Measurements from ENCODE around the gene VWA7.
"Not testable (repeated sequence)": the region's sequence is repeated elsewhere in the genome, so short reads cannot be mapped to it uniquely, and the experiment has no call there.

VWA7 gene

DNA sequence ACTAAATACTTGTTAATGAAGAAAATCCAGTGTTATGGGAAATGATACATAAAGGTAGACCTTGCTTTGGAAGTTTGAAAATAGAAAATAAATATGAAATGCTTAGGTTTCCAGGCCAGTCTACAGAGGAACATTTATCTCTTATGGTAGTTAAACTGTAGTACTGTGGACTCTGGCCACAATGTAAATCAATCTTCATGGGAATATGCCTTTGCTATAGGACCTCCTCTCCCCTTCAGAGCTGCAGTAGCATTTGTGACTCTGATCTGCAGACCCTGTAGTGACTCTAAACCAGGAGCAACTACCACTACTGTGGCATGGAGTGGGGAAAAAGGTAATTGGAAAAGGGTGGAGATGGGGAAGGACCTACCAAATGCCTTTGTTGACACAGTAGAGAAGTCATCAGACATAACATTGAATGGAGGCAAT, 42.8 kb upstream of the VWA7 start:
- TF ChIP-seq, protein P1, sequence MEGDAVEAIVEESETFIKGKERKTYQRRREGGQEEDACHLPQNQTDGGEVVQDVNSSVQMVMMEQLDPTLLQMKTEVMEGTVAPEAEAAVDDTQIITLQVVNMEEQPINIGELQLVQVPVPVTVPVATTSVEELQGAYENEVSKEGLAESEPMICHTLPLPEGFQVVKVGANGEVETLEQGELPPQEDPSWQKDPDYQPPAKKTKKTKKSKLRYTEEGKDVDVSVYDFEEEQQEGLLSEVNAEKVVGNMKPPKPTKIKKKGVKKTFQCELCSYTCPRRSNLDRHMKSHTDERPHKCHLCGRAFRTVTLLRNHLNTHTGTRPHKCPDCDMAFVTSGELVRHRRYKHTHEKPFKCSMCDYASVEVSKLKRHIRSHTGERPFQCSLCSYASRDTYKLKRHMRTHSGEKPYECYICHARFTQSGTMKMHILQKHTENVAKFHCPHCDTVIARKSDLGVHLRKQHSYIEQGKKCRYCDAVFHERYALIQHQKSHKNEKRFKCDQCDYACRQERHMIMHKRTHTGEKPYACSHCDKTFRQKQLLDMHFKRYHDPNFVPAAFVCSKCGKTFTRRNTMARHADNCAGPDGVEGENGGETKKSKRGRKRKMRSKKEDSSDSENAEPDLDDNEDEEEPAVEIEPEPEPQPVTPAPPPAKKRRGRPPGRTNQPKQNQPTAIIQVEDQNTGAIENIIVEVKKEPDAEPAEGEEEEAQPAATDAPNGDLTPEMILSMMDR (IDR thresholded peaks at IDR 0.05; ENCODE audit: control extremely low read depth, extremely low read depth, low read depth, missing control alignments), result no peak
- ChIA-PET POLR2A (interaction anchor here (0.7 kb wide), 1 partner anchor 130 kb away, joined by 10 read pairs; no protein-coding TSS in a partner anchor), CTCF (interaction anchor here (1.2 to 2.1 kb wide), 2 partner anchors 13 to 16 kb away, joined by 3 to 7 read pairs; partner anchors contain the start of gene LSM2)
- no peak for DNase-seq (ENCODE audit: extremely low spot score)

DNA sequence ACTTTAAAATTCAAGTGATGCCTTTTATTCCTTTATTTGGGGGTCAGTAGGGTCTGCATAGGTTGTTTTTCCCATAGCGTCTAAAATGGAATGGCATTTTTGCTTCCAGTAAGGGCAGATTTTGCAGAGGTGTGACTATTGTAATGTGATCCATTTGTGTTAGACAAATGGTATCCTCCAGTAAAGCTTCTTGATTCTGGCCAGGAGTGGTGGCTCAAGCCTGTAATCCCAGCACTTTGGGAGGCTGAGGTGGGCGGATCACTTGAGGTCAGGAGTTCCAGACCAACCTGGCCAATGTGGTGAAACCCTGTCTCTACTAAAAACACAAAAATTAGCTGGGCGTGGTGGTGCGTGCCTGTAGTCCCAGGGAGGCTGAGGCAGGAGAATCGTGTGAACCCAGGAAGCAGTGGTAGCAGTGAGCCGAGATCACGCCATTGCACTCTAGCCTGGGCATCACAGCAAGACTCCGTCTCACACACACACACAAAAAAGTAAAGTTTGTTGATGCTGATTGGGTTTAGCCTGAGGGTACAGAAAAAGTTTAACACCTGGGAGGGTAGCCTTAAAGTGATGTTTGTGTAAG, 40.9 kb upstream of the VWA7 start:
- POLR2A ChIA-PET, result interaction anchor here (1.1 to 1.5 kb wide), 2 partner anchors 8 to 17 kb away, joined by 4 read pairs; no protein-coding TSS in a partner anchor
- DNase-seq (ENCODE audit: extremely low spot score); CTCF ChIA-PET: not testable (repeated sequence)

DNA sequence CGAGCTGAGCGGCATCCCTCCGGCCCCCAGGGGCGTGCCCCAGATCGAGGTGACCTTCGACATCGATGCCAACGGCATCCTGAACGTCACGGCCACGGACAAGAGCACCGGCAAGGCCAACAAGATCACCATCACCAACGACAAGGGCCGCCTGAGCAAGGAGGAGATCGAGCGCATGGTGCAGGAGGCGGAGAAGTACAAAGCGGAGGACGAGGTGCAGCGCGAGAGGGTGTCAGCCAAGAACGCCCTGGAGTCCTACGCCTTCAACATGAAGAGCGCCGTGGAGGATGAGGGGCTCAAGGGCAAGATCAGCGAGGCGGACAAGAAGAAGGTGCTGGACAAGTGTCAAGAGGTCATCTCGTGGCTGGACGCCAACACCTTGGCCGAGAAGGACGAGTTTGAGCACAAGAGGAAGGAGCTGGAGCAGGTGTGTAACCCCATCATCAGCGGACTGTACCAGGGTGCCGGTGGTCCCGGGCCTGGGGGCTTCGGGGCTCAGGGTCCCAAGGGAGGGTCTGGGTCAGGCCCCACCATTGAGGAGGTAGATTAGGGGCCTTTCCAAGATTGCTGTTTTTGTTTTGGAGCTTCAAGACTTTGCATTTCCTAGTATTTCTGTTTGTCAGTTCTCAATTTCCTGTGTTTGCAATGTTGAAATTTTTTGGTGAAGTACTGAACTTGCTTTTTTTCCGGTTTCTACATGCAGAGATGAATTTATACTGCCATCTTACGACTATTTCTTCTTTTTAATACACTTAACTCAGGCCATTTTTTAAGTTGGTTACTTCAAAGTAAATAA, 40.2 kb upstream of the VWA7 start:
- POLR2A ChIA-PET, result interaction anchor here (1.1 to 1.5 kb wide), 2 partner anchors 9 to 18 kb away, joined by 4 read pairs; no protein-coding TSS in a partner anchor
- DNase-seq (ENCODE audit: extremely low spot score); CTCF ChIA-PET: not testable (repeated sequence)

DNA sequence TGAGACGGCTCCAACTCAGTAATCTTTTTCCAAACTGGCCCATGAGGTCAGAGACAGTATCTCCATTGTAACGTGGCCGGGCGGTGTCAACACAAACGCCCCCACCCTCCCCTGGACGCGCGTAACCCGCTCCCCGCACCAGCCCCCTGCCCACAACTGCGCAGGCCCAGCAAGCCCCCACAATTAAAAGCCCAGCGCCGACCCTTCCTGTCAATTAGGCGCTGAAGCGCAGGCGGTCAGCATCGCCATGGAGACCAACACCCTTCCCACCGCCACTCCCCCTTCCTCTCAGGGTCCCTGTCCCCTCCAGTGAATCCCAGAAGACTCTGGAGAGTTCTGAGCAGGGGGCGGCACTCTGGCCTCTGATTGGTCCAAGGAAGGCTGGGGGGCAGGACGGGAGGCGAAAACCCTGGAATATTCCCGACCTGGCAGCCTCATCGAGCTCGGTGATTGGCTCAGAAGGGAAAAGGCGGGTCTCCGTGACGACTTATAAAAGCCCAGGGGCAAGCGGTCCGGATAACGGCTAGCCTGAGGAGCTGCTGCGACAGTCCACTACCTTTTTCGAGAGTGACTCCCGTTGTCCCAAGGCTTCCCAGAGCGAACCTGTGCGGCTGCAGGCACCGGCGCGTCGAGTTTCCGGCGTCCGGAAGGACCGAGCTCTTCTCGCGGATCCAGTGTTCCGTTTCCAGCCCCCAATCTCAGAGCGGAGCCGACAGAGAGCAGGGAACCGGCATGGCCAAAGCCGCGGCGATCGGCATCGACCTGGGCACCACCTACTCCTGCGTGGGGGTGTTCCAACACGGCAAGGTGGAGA, 38.1 kb upstream of the VWA7 start, which contains the start of the genes HSPA1A and HSPA1L:
HSPA1A (plus strand) TSS at position 519 of the 814 bp plus-strand sequence; CDS start at position 733, 214 bp downstream.
HSPA1L (minus strand) TSS at position 259 of the 814 bp plus-strand sequence. CDS start 3,311 bp downstream, outside the sequence.
- DNase-seq (ENCODE audit: extremely low spot score), result peak; percentile 86
- TF ChIP-seq, protein P1 (IDR thresholded peaks at IDR 0.05; ENCODE audit: control extremely low read depth, extremely low read depth, low read depth, missing control alignments), result no peak
- ChIA-PET POLR2A (interaction anchor here (0.6 to 2.0 kb wide), 22 partner anchors 9 to 320 kb away, joined by 3 to 39 read pairs (median 4); partner anchors contain the start of genes C6orf47, HSPA1B, LSM2 and VARS1), CTCF (interaction anchor here (0.8 to 1.7 kb wide), 6 partner anchors 8 to 134 kb away, joined by 3 to 9 read pairs (median 4); partner anchors contain the start of genes LSM2 and LY6G5C)

DNA sequence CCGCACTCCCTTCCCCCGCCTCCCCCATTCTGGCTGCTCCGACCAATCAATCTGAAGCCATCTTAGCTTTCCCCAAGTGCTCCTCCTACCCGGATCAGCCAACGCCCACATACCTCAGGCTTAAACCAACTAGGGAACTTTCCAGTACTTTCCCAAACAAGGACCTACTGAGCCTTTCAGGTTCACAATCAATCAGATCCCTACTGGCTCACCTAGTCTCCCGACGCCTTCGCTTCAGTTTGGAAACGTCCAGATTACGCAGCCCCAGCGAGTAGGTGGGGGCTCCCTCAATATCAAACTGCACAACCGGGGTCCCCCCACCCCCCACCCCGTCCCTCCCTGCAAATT, 37.5 kb upstream of the VWA7 start:
- TF ChIP-seq, protein P1 (IDR thresholded peaks at IDR 0.05; ENCODE audit: control extremely low read depth, extremely low read depth, low read depth, missing control alignments), result no peak
- CTCF ChIA-PET, result interaction anchor here (0.7 to 2.3 kb wide), 7 partner anchors 8 to 45 kb away, joined by 3 to 9 read pairs (median 4); partner anchors contain the start of gene LSM2
- DNase-seq (ENCODE audit: extremely low spot score), result peak; percentile 80
- POLR2A ChIA-PET, result interaction anchor here (0.5 to 2.0 kb wide), 15 partner anchors 8 to 321 kb away, joined by 3 to 39 read pairs (median 4); partner anchors contain the start of genes HSPA1B and LSM2

DNA sequence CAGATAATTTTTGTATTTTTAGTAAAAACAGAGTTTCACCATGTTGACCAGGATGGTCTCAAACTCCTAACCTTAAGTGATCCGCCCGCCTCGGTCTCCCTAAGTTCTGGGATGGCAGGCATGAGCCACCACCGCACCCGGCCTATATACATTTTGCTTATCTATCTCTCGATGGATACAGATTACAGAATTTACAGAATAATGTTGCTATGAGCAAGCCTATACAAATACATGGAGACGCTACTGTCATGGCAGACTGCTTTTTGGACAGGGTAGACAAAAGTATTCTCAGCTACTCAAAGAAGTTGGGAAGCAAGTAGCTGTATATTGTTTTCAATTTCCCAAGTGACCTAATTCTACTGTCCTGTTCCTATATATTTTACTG, 36.3 kb upstream of the VWA7 start:
- ChIA-PET CTCF (interaction anchor here (0.8 to 2.3 kb wide), 5 partner anchors 13 to 44 kb away, joined by 3 to 6 read pairs (median 4); no protein-coding TSS in a partner anchor), POLR2A (interaction anchor here (1.1 to 1.4 kb wide), 3 partner anchors 10 to 22 kb away, joined by 3 to 11 read pairs (median 4); partner anchors contain the start of gene HSPA1B)
- TF ChIP-seq, protein P1 (IDR thresholded peaks at IDR 0.05; ENCODE audit: control extremely low read depth, extremely low read depth, low read depth, missing control alignments), result no peak
- DNase-seq (ENCODE audit: extremely low spot score), result no peak

DNA sequence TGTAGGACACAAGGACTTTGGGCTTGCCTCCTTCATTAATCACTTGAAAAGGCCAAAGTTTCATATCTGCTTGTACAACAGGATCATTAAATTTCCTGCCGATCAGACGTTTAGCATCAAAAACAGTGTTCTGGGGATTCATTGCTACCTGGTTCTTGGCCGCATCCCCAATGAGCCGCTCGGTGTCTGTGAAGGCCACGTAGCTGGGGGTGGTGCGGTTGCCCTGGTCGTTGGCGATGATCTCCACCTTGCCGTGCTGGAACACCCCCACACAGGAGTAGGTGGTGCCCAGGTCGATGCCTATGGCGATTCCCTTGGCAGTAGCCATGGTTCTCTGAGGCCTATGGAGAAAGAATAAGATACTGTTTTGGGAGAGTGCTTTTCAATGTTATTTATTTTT, 34.5 kb upstream of the VWA7 start:
- CTCF ChIA-PET, result interaction anchor here (1.3 kb wide), 1 partner anchor 16 kb away, joined by 3 read pairs; no protein-coding TSS in a partner anchor
- POLR2A ChIA-PET, result no interaction called here
- DNase-seq (ENCODE audit: extremely low spot score), result no peak
- TF ChIP-seq, protein P1 (IDR thresholded peaks at IDR 0.05; ENCODE audit: control extremely low read depth, extremely low read depth, low read depth, missing control alignments), result no peak

DNA sequence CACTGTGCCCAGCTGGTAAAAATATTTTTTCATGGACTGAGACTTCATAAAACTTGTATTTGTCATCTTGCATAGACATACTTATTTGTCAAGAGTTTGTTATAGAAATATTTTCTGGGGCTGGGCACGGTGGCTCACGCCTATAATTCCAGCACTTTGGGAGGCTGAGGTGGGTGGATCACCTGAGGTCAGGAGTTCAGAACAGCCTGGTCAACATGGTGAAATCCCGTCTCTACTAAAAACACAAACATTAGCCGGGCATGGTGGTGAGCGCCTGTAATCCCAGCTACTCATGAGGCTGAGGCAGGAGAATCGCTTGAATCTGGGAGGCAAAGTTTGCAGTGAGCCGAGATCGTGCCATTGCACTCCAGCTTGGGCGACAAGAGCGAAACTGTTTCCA, 31.5 kb upstream of the VWA7 start:
- DNase-seq (ENCODE audit: extremely low spot score); POLR2A ChIA-PET: not testable (repeated sequence)
- CTCF ChIA-PET, result interaction anchor here (1.0 to 3.3 kb wide), 4 partner anchors 13 to 71 kb away, joined by 3 to 23 read pairs (median 4); partner anchors contain the start of genes CLIC1 and MSH5

Data from GM10248 (cell line).